GM12875 (cell line): ENCODE results near the gene JAK3.
"Not testable (repeated sequence)": the region's sequence is repeated elsewhere in the genome, so short reads cannot be mapped to it uniquely, and the experiment has no call there.

Source experiments
- H3K4me3 ChIP-seq: one replicate; pipeline ENCODE4 v1.5.1; 2011; ENCODE audit warnings: low read depth, low read length, control low read depth
- TF ChIP-seq, protein P1 (sequence below): IDR thresholded peaks from 2 replicates; pipeline ENCODE4 v1.5.1; 2011; ENCODE audit warnings: low read depth, mild to moderate bottlenecking, control low read depth, inconsistent platforms, low read length, moderate library complexity, borderline replicate concordance; ENCODE audit not compliant: insufficient read depth

Gene JAK3

DNA sequence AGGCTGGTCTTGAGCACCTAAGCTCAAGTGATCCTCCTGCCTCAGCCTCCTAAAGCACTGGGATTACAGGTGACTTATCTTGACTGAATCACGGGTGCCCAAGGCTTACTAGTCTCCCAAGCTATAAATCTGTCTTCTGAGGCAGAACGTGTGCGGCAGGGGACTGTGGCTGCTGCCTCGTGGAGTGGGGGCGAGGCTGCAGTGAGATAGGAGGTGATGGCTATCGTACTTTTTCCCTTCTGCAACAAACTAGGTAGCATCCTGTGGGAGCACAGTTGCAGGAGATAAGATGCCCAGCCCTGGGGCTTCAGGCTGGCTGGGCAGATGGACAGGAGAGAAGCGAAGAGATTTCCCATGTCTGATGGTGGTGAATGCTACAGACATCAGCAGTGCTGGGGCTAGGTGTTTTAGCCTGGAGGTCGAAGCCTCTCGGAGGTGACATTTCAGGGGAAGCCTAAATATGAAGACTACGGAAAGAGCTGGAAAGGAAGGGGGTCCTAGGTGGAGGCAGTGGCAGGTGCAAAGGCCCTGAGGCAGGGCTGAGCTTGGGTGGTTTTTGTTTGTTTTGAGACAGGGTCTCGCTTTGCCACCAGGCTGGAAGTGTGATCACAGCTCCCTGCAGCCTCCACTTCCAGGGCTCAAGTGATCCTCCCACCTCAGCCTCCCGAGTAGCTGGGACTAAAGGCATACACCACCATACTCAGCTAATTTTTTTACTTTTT is 45.5 kb downstream of the JAK3 start:
- no peak overlapping the region for H3K4me3 ChIP-seq
- TF ChIP-seq, protein P1, sequence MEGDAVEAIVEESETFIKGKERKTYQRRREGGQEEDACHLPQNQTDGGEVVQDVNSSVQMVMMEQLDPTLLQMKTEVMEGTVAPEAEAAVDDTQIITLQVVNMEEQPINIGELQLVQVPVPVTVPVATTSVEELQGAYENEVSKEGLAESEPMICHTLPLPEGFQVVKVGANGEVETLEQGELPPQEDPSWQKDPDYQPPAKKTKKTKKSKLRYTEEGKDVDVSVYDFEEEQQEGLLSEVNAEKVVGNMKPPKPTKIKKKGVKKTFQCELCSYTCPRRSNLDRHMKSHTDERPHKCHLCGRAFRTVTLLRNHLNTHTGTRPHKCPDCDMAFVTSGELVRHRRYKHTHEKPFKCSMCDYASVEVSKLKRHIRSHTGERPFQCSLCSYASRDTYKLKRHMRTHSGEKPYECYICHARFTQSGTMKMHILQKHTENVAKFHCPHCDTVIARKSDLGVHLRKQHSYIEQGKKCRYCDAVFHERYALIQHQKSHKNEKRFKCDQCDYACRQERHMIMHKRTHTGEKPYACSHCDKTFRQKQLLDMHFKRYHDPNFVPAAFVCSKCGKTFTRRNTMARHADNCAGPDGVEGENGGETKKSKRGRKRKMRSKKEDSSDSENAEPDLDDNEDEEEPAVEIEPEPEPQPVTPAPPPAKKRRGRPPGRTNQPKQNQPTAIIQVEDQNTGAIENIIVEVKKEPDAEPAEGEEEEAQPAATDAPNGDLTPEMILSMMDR: no peak

GRCh38 chr19:17798599-17798998 is 49.2 kb downstream of the JAK3 start:
- H3K4me3 ChIP-seq: not testable (repeated sequence)

- no peak overlapping the region for H3K4me3 ChIP-seq
- TF ChIP-seq, protein P1: no peak
Measured at GRCh38 chr19:17797424-17798201, 50.2 kb downstream of the JAK3 start.

DNA sequence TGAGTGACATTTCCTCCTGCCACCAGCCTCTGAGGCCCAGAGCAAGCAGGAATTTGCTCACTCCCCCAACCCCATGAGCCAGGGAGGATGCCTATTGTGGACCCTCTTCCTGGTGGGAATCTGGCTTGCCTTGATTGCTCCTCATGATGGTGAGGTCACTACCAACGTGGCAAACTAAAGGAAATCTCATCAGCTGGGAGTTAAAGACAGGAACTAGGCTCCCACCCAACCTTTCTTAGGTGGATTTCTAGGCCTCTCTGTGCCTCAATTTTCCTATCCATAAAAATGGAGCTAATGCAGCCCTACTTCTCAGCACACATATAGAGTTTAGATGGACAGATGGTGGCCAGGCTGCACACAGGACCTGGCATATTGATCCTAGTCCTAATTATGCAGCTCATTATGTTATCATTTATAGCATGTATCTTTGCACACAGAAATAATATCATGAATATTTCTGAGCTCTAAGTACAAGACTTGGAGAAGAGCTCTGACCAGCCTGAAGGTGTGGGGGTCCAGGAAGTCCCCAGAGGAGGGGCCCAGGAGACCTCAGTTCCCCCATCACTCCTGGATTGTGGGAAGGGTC is 50.9 kb downstream of the JAK3 start:
- H3K4me3 ChIP-seq: no peak overlapping the region

GRCh38 chr19:17796013-17796837 is 51.6 kb downstream of the JAK3 start:
- TF ChIP-seq, protein P1: no peak
- H3K4me3 ChIP-seq: no peak overlapping the region

More for the DNA sequence above, 50.9 kb downstream of the JAK3 start:
- TF ChIP-seq, protein P1: no peak

GRCh38 chr19:17795495-17795856 is 52.3 kb downstream of the JAK3 start:
- no peak overlapping the region for H3K4me3 ChIP-seq
- TF ChIP-seq, protein P1: no peak
